Esophagus mucosa (tissue), 1 donor: Measurements from ENCODE around the gene CERK. TPM values are rescaled to one million over a fixed set of nuclear protein-coding genes. Genes with fewer than 3 reads are reported as not detected.

ENCODE experiments used
- ATAC-seq: fragments of 200-7000 bp; cut with Tn5 transposase; one replicate; pipeline ENCODE4 v1.9.1; 2020
- total RNA-seq: library from RNA; stranded (reverse); gene quantifications from one replicate; pipeline ENCODE4 v1.2.4, GENCODE V29; 2023
- donor health status: DM: yes; HTN: yes; CAD: no.

The CERK gene
- total RNA-seq, 1 donor from 2014 or later: 21.9 TPM

DNA sequence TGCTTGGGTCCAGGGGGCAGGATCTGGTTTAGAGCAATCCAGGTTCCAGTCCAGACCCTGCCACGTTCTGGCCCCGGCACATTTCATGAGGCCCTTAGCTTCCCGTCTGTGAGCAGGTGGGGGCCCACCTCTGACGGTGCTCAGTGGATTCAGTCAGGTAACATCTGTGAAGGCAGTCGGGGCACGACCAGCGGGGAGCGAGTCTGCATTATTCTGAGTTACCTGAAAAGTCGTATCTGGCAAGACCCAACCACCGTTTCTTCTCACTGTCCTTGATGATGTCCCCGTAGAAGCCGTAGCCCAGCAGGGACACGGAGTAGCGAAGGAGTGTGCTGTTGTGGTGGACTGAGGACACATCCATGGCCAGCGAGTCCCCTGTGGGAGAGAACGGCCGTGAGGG lies 39.0 kb downstream of the CERK start:
- no peak for ATAC-seq

DNA sequence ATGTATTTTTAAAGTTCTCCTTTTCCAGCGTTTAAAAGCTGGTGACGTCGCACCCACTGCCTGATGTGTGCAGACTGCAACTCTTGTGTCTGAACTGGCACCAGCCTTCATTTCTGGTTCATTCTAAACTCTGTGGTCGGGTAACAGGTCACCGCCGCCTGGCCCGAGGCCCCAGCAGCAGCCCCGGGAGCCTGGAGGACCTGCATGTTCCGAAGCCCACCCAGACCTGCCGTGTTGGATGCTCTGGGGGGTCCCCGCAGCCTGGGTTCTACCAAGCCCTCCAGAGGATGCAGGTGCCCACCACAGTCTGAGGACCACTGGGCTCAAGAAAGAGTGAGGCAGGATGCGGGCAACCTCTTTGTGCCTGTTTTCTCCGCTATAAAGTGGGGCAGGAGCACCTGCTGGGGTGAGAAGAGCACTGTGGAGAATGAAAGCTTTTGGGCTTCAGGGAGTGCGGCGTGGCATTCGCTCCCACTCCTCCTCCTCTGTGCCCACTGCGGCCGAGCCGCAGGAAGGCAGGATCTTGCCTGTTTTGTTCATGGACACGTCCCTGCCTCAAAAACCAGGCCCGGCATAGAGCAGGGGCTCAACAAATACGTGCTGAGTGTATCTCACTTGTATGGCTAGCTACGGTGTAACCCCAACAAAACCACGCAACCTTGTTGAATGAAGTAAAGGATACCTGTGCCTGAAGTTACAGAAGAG lies 40.1 kb downstream of the CERK start:
- no peak for ATAC-seq

DNA sequence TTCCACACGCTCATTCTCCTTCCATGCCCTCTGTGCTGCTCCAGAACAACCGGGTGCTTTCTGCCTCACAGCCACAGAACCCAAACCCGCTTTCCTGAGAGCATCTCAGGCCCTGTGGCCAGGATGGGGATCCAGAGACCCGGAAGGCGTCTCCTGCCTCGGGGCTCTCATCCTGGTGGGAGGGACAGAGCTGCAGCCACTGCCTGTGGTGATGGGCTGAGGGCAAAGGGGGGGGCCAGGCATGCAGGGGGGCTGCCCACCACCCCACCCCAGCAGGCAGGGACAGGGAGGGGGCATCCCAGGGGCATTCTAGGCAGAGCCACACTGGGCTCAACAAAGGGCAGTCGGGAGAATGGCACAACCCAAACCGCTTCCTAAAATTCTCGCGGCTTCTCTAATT lies 41.4 kb downstream of the CERK start:
- ATAC-seq: no peak

DNA sequence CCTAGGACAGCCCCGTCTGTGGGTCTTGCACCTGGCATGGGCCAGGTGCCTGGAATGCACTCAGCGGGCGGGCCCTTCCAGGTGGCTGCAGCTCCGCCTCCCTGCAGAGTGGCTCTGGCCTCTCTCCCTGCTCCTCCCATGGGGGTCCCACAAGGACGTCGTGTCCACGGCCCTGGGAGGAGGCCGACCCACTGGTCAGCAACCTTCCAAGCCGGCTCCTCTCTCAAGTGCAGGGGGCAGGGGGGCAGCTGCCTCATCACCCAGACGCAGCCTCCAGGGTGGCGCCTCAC lies 41.9 kb downstream of the CERK start:
- ATAC-seq: no peak

DNA sequence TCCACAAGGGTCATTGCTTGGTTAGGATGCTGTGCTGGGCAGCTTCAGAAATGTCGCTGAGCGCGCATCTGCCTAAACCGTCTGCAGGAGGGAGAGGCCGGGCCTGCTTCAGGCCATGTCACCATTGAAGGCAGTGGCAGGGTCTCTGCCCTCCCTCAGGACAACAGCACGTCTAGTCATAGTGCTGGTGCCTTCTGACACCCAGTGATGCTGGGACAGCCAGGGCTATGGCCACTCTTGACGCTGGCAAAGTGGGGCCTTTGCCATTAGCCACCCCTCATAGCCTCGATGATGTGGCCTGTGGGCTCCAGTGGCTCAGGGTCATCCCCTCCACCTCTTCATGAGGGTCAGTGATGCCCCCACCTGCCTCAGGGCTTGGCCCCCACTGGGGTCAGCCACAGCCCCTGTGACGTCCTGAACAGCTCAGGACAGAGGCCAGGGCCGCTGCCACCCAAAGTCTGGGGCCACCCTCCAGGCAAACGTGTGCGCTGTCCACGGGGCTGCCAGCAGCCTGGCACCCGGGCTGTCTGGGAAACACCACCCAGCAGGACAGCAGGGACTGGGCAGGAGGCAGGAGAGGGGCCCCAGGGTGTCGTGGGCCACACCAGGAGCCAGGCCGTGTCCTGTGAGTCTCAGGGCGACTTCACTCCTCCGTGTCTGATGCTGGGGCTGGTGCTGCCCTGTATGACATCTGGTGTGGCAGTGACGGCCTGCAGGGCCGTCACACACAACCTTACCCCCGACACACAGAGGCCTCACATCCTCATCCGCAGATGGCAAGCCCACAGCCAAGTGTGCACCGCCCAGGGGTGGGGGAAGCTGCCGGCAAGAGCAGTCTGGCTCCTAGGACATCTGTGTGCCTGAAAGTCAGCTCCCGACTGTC lies 42.5 kb downstream of the CERK start:
- peak; percentile 16 for ATAC-seq

DNA sequence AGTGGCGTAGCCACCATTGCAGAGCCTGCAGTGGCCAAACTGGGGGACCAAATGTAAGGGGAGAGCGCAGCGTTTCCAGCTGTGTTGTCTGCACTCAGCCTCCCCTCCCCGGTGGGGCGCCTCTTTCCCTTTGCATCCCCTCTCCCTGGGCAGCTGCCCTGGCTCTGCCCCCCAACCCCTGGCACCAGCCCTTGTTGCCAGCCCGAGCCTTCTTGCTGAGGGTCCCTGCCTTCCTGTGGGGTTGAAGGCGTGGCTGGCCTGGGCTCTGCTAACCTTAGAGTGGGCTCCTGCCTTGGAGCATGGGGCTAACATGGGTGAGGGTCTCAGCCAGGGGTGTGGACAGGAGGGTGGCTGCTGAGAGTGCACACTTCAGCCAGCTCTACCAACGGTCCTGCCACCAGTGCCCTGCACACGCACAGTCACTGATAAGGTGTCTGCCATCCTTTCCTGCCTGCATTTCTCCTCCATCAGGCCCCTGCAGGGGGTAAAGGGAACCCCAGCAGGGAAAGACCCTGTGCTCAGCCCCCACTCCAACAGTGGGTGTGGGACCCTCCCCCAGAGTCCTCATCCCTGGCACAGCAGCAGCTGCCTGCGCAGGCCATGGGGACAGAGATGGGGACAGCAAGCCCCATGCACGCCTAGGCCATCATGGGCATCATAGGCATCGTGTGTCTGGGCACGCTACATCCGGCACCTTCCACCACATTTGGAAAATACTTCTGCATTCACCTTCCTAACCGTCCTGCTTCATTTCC lies 43.5 kb downstream of the CERK start:
- ATAC-seq: no peak

DNA sequence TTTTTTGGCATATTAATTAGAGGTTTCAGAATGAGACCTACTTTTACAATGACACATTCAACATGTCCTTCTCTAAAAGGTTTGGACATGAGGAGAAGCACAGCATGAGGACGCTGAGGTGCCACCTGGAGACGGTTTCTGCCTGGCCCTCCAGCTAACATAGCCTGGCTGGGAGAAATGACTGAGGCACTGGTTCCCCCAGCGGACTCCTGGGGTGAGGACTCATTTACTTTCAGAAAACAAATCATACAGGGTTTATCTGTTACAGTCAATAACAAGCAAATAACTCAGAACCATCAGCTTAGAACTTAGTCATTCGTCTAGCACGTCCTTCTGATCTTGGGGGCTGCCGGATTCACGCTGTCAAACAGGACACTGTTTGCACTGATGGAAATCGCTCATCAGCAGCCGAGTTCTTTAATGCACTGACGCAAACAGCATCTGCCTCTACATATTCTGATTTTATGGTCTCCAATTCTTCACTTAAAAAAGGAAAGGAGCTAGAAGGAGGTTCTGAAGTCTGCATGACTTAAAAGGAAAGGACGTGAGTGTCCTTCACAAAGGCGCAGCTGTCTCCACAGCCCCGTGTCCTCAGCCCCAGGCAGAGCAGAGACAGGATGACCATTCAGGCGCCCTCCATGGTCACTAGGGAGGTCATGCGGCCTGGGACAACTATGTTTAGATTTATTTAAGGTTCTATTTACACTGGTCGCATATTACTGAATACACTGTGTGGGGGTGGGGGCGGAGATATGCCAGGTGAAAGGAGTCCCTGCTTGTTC lies 44.2 kb downstream of the CERK start:
- no peak for ATAC-seq

DNA sequence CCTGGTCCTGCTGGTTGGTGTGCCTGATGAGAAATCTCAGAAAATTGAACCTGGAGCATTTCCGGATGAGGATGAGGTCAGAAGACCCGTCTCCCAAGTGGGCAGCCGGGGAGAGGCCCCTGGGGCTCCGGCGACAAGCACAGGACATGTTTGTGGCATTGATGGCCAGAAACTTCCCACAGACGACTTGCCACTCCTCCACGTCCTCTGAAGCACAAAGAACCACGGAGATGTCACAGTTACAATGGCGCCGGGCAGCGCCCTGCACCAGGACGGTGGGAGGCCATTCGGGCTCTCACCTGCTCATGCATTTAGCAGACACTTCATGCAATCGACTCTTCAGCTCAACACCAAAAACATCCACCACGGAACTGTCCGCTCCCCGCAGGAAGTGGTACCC lies 46.5 kb downstream of the CERK start:
- no peak for ATAC-seq

DNA sequence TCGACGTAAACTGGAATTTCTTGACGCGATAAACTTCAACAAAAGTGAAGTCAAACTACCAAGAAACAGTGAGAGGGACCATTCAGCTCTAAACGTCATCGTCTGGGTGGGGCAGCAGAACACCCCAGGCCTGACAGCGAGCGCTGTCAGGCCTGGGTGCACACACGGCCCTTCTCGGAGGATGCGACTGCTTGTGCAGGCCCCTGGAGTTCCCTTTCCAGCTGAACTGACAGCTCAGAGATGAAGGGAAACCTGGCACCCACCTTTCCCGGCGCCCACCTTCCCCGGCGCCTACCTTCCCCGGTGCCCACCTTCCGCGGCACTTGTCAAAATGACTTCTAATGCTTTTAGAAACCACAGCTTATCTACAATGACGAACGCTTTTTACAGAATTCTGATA lies 47.9 kb downstream of the CERK start:
- ATAC-seq: no peak

DNA sequence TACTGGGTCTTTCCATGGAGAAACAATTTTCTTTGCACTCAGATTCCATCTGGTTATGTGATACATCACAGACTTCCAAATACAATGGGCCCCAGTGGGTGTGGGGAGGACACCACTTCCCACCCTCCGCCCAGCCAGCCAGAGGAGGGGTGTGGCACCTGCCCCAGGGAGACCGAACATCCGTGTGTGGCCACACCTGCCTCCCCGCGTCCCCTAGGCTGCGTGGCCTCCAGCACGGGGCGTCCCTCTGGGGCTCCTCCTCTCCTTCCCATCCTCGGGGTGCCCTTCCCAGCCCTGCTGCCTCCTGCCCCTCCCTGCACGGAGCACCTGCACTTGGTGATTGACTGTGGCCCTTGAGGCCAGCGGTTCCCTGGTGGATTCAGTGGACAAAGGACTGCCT lies 49.1 kb downstream of the CERK start:
- peak; percentile 78 for ATAC-seq

DNA sequence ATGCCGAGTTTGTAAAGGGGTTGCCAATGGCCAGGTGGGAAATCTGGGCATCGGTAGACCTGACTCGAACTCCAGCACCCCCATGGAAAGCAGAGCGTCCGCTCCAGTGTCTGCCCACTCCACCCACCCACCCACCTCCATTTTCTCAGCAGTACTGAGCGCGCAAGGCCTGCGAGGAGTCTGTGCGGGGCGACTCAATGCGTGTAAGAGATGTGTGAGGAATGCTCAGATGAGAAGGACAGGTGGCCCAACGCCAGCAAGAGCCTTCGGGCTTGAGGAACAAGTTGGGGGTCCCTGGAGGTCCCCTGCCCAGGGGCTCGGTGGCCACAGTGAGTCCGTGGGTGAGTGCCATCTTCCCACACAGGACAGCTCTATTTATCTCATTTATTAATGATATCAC lies 50.6 kb downstream of the CERK start:
- no peak for ATAC-seq

DNA sequence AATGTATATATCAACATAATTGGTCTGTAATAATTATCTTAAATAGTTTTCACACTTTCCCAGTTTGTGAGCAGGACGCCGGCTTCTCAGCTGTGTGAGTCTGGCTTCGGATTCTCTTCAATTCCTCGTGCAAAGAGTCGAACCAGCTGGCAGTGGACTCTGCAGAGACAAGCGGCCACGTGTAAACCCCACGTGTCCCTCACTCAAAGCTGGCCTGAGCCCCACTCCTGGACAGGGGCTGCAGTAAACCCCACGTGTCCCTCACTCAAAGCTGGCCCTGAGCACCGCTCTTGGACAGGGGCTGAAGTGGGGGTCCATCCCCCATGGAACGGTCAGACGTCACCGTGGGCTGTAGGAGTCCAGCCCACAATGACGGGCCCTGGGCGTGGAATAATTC lies 51.0 kb downstream of the CERK start:
- ATAC-seq: no peak

DNA sequence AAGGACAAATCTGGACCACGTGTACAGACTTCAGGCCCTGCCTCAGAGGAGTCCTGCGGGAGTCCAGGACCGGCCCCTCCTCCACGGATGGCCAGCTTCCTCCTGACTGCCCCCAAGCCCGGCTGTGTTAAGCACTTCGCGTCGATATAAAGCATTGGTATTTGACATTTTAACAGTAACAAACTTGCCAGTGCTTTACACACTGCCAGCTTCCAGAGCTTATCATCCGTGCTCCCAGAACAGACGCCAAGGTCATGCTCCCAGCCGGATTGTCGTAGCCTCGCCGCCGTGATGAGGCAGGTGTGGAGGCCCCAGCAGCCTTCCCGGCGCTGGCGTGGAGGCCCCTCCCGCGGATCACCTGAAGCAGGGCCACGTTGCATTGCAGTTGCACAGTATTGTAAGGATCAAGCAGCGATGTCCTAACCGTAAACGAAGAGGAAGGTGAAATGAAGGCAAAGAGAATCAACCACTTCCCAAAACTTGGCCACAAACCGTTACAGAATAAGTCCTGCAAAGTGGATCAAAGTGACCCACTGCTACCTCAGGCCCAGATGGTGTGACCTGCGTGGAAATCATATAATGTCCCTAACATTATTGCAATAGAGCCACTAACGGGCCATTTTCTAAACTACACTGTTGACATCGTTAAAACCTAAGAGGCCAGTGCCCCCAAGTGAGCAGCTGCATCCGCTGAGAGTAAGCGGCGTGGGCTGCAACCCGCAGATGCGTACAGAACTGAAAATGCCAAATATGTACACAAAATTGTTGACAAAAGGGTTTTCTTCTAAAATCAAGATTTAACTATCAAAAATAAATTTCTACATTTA lies 51.6 kb downstream of the CERK start:
- no peak for ATAC-seq

DNA sequence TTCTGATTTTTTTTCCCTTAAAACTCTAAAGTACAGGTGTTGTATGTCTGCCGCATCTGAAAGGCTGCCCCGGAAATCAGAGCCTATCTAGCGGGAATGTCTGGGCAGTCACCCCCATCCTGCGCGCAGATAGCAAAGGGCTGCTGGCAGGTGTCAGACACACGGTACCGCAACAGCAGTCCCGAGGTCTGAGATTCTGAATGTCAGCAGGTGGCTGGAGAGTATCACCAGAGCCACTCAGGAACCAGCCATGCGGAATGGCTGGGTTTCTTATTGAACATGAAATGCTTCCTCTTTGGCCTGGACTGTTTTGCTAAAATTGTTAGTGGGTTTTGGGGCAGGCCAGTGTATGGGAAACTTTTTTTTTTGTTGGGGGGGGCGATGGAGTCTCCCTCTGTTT lies 53.3 kb downstream of the CERK start:
- no peak for ATAC-seq

DNA sequence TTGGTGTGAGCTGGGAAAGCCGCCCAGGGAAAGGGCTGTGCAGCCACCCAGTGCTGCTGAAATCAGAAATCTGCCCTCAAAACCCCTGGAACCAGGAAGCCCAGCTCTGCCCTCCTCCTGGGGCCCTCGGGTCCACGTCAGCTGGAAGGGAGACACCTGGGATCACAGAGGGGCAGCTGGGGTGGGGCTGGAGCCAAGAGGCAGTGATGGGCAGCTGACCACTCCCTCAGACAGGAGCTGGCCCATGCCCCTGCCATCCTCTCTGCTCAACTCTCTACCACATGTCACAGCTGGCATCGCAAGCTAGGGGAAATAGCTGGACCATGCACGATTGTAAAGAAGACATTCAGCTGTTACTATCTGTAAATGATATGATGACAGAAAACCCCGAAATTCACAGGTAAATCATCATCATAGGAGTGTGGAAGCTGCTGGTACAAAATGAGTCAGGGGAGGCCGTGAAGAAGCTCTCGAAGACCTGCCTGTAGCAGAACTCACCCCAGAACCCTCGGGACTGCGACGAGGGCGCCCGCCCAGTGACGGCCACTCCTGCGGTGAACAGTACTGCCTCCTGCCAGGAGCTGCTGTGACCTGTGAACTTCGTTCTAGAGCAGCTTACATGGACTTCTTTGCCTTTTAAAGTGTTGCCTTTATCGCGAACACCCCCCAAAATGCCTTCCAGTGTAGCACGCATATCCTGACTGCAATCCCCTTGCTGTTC lies 55.9 kb downstream of the CERK start:
- no peak for ATAC-seq

DNA sequence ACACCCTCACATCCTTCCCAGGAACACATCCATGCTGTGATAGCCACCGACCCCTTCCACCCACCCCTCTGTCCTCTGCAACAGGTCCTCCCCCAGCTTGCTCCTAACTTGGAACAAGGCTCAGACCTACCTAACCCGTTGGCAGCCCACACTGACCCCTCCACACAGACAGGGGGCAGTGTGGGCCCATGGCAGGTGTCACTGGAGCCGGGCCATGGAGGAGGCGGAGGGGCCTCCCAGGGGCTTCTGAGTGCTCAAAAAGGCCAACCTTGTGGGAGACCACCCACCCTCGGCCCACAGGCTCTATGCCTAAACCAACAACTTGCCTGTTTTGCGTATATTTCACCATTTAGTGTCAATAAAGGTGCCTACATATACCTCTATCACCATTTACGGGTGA lies 57.0 kb downstream of the CERK start:
- peak; percentile 37 for ATAC-seq

DNA sequence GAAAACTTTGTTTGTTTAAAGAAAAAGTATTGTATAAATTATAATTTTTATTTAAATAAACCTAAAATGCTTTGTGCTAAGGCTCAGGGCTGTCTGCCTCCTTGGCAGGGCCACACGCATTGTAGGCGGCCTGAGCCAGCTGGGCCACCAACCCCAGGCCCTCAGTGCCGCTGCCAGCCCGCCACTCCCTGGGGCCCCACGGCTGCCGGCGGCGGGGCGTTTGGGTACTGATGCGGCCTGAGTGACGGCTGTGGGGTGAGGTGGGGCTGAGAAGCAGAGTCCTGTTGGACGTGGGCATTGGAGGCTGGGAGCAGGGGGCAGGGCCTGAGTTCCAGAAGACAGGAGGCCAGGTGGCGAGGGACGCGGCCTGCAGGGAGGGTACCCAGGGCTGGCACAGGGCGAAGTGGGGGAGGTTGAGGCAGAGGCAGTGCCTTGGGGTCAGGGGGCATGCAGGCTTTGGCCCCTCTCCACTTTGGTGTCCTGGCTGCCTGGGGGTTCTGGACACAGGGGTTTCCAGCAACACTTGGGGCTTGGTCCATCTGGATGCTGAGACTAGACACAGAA lies 58.3 kb downstream of the CERK start:
- no peak for ATAC-seq

DNA sequence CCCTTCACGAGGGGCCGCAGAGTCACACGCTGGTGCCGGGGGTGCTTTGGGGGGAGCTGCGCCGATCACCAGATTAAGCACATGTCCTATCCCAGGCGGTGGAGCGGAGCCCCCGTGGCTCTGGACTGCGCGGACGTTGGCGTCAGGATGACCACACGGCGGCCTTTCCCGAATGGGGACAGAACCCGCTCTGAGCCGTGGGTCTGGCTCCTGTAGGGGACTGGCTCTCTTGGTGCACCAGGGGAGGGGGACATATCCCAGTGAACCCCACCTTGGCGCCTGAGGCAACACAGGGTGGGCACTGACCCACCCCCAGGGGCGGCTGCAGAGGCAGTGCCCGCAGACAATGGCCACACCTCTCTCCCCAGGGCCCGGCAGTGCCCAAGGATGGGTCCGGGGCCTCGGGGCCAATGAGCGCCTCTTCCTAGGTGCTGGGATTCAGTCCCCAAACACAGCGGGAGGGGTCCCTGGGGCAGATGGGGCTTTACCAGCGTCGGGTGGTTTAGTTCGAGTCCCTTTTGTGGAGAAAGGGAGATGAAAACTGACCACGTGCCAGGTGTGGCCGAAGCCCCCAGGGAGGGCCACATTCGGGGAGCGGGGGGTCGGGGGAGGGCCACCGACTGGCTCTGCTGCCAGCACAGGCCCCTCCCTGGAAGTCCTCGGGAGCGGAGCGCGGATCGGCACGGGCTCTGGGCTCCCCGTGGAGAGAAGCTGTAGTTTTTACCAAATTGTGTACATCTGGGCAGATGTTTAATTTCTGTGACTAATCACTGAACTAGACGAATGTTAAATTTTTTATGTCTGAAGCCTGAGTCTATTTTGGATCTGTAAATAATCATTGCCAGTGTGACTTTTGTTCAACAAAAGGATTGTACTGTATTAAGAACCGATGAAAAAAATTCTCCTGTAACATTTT lies 59.0 kb downstream of the CERK start:
- ATAC-seq: no peak

DNA sequence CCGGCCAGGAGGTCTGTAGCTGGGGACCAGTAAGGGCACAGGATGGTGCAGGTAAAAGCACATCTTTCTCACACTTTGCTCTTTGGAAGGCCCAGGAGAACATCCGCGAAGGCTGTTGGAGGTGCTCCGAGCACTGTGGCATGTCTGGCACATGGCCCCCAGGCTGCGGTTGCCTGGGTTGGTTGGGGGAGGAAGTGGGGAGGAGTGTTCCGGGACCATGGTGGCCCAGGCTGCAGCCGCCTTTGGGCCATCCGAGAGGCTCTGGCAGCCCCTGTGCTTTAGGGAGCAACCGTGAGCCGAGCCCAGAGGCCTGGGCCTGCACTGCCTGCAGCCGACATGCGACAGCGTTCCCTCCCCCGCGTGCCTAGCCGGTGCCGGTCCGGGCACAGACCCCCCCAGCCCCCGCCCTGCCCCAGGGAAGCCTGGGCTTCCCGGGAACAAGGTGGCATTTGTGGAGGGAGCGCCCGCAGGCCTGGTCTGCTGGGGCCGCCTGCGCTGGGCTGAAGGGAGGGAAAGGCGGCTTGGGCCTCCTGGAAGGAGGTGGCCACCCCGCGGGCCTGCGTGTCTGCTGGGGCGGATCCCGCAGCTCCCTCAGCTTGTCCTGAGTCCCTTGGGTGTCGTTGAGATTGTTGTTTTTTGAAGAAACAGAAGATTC lies 59.9 kb downstream of the CERK start:
- no peak for ATAC-seq
